Measurements from ENCODE around the gene DTWD2. TPM values are rescaled to one million over a fixed set of nuclear protein-coding genes. Genes with fewer than 3 reads are reported as not detected.

DTWD2 gene
- total RNA-seq, 5 donors from 2014 or later (not counting 1 experiment from before 2014, with no cell fraction given) = 3.0 to 4.4 (median 3.2) TPM

DNA sequence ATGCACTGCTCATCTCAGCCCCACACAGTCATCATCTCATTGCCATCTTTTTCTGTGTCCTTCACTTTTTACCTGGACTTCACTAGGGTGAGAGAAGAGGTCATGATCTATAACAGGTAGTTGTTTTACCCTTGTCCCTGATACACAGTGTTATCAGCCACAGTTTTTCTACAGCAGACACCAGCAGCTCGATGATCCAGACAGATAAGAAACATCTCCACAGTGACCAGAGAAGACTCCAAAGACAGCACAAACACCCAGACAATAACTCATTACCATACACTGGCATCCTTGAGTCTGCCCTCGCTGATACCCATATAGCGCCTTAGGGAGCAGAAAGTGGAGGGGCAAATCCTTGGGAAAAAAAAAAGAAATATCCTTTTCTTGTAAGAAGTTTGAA, 194.1 kb downstream of the DTWD2 start:
- WGBS (ENCODE audit: insufficient coverage) = 20% methylated on average over 1 of the region's 3 CpGs
- no peak overlapping the region for H3K27ac Mint-ChIP-seq
- ChIA-PET POLR2A (no interaction called here), CTCF (no interaction called here)
- no peaks in the 10 kb centered on the region for H3K9me3 ChIP-seq
- H3K4me1 ChIP-seq (ENCODE audit: control insufficient read depth in 1 of 2, extremely low read depth in 1 of 2, insufficient read depth in 2 of 2, low read length in 2 of 2) = no peaks in the 10 kb centered on the region
- DNase-seq (no peak), ATAC-seq (replicated peaks in 1 of 4) (no peak)
- no peaks in the 10 kb centered on the region for H3K36me3 ChIP-seq (ENCODE audit: control insufficient read depth in 2 of 2, extremely low read depth in 1 of 2, insufficient read depth in 1 of 2, low read length in 1 of 2)
- H3K27me3 Mint-ChIP-seq = no peaks in the 10 kb centered on the region
- no peak overlapping the region for H3K4me3 ChIP-seq (ENCODE audit: control insufficient read depth in 1 of 2, extremely low read depth in 1 of 2, low read length in 1 of 2)
- H3K4me1 Mint-ChIP-seq = peaks cover 0 to 2% (median 0%) of the 10 kb centered on the region in 3 donors
- peaks cover 0 to 4% (median 0%) of the 10 kb centered on the region in 3 donors for H3K9me3 Mint-ChIP-seq
- no peak overlapping the region for H3K27ac ChIP-seq (ENCODE audit: low read length)
- no peaks in the 10 kb centered on the region for H3K36me3 Mint-ChIP-seq
- no peaks in the 10 kb centered on the region for H3K27me3 ChIP-seq (replicated peaks in 1 of 2; ENCODE audit: control insufficient read depth in 2 of 2, extremely low read depth in 1 of 2, insufficient read depth in 2 of 2, low read length in 1 of 2)
- no peak overlapping the region for H3K4me3 Mint-ChIP-seq

DNA sequence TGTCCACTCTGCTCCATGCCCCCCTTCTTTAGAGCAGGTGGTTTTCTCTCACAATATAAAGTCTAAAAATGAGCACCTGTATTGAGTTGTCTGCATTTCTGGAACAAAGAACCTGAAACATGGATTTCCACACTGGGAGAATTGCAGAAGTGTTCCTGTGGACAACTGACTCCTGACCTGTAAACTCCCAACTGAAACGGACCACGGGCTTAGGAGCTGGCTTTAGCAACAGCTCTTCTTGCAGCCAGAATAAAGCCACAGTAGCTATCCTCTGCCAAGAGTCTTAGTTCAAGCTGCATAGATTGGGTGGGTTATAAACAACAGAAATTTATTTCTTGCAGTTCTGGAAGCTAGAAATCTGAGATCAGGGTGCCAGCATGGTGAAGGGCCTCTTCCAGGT, 194.7 kb downstream of the DTWD2 start:
- H3K4me3 Mint-ChIP-seq = no peak overlapping the region
- no CpG with 5 or more reads among the region's 2 CpGs for WGBS (ENCODE audit: insufficient coverage)

DNA sequence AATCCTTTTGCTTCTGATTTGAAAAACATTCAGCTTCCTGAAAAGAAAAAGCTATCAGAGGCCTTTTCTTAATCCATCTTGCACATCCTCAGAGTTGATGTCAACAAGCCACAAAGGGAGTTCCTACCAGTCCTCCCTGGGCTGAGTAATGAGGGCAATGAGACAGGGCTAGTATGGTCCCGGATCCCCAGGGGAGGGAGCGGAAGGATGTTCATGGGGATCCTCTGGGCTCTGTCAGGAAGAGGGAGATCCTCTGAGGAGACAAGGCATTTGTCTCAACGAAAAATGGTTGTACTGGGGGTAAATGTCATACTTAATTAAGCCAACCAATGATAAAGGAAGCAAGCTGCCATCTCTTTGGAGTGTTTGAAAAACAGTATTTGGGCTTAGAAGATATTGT, 195.3 kb downstream of the DTWD2 start:
- Mint-ChIP-seq H3K4me1 (peaks cover 0 to 2% (median 0%) of the 10 kb centered on the region in 3 donors), H3K27me3 (no peaks in the 10 kb centered on the region), H3K27ac (no peak overlapping the region), H3K36me3 (no peaks in the 10 kb centered on the region), H3K4me3 (no peak overlapping the region), H3K9me3 (no peaks in the 10 kb centered on the region)
- Histone ChIP-seq H3K27ac (ENCODE audit: low read length) (no peak overlapping the region), H3K9me3 (no peaks in the 10 kb centered on the region), H3K4me3 (ENCODE audit: control insufficient read depth in 1 of 2, extremely low read depth in 1 of 2, low read length in 1 of 2) (no peak overlapping the region), H3K36me3 (ENCODE audit: control insufficient read depth in 2 of 2, extremely low read depth in 1 of 2, insufficient read depth in 1 of 2, low read length in 1 of 2) (no peaks in the 10 kb centered on the region), H3K27me3 (replicated peaks in 1 of 2; ENCODE audit: control insufficient read depth in 2 of 2, extremely low read depth in 1 of 2, insufficient read depth in 2 of 2, low read length in 1 of 2) (no peaks in the 10 kb centered on the region), H3K4me1 (ENCODE audit: control insufficient read depth in 1 of 2, extremely low read depth in 1 of 2, insufficient read depth in 2 of 2, low read length in 2 of 2) (no peaks in the 10 kb centered on the region)
- 88% methylated on average over 2 of the region's 3 CpGs for WGBS (ENCODE audit: insufficient coverage)
- ChIA-PET CTCF (interaction anchor here in 1 of 2 donors (0.6 to 1.6 kb wide), 2 partner anchors 8 to 766 kb away, joined by 3 to 4 read pairs; no protein-coding TSS in a partner anchor), POLR2A (no interaction called here)
- no peak for DNase-seq
- ATAC-seq (replicated peaks in 1 of 4) = no peak

More for the DNA sequence above, 194.7 kb downstream of the DTWD2 start:
- ChIA-PET POLR2A (no interaction called here), CTCF (no interaction called here)
- no peaks in the 10 kb centered on the region for H3K36me3 Mint-ChIP-seq
- peaks cover 0 to 2% (median 0%) of the 10 kb centered on the region in 3 donors for H3K4me1 Mint-ChIP-seq
- no peak for DNase-seq
- no peaks in the 10 kb centered on the region for H3K36me3 ChIP-seq (ENCODE audit: control insufficient read depth in 2 of 2, extremely low read depth in 1 of 2, insufficient read depth in 1 of 2, low read length in 1 of 2)
- H3K27me3 ChIP-seq (replicated peaks in 1 of 2; ENCODE audit: control insufficient read depth in 2 of 2, extremely low read depth in 1 of 2, insufficient read depth in 2 of 2, low read length in 1 of 2) = no peaks in the 10 kb centered on the region
- H3K9me3 Mint-ChIP-seq = peaks cover 0 to 1% (median 0%) of the 10 kb centered on the region in 3 donors
- H3K27me3 Mint-ChIP-seq = no peaks in the 10 kb centered on the region
- no peaks in the 10 kb centered on the region for H3K9me3 ChIP-seq
- no peak overlapping the region for H3K27ac Mint-ChIP-seq
- no peak overlapping the region for H3K4me3 ChIP-seq (ENCODE audit: control insufficient read depth in 1 of 2, extremely low read depth in 1 of 2, low read length in 1 of 2)
- ATAC-seq (replicated peaks in 1 of 4) = no peak
- no peaks in the 10 kb centered on the region for H3K4me1 ChIP-seq (ENCODE audit: control insufficient read depth in 1 of 2, extremely low read depth in 1 of 2, insufficient read depth in 2 of 2, low read length in 2 of 2)
- no peak overlapping the region for H3K27ac ChIP-seq (ENCODE audit: low read length)

DNA sequence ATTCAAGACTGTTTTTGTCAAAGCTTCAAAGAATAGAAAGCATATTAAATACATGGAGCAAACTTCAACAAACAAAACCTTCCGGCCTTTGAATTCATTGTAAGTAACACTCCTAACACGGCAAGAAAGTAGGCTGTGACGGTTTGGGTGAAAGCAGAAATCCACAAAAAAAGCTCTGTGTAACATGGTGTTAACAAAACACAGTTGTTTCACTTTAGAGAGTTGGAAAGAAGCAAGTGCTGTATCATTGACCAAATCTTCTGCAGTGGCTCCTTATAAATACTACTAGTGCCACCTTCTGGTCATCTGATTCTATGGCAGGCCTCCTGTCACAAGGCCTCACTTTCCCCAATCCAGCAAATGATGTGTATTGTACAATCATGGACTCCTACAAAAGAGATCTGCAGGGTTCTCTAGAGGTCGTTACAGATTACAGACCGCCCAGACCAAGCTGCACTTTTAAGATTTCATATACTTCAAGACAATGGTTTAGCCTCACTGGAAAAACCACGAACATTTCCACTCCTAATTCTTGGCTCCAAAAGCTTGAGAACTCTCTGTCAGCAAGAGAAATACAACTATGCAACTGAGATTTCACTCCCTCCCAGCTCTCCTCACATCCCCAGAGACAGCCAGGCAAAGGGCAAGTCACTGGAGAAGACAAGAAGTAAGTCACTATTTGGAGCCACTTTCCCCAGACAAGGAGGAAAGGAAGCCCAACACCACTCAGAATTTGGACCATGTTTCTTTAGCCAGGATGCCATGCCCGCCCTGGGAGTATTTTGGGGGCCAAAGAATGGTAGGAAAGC, 196.2 kb downstream of the DTWD2 start:
- peak in 2 of 4 experiments; percentile 40 to 41 for ATAC-seq (replicated peaks in 1 of 4)
- Histone ChIP-seq H3K4me1 (ENCODE audit: control insufficient read depth in 1 of 2, extremely low read depth in 1 of 2, insufficient read depth in 2 of 2, low read length in 2 of 2) (no peaks in the 10 kb centered on the region), H3K27me3 (replicated peaks in 1 of 2; ENCODE audit: control insufficient read depth in 2 of 2, extremely low read depth in 1 of 2, insufficient read depth in 2 of 2, low read length in 1 of 2) (no peaks in the 10 kb centered on the region), H3K36me3 (ENCODE audit: control insufficient read depth in 2 of 2, extremely low read depth in 1 of 2, insufficient read depth in 1 of 2, low read length in 1 of 2) (no peaks in the 10 kb centered on the region), H3K9me3 (no peaks in the 10 kb centered on the region), H3K27ac (ENCODE audit: low read length) (no peak overlapping the region), H3K4me3 (ENCODE audit: control insufficient read depth in 1 of 2, extremely low read depth in 1 of 2, low read length in 1 of 2) (no peak overlapping the region)
- H3K4me3 Mint-ChIP-seq = no peak overlapping the region
- 38% methylated on average over 2 of the region's 7 CpGs for WGBS (ENCODE audit: insufficient coverage)
- no peaks in the 10 kb centered on the region for H3K36me3 Mint-ChIP-seq
- POLR2A ChIA-PET = no interaction called here
- H3K4me1 Mint-ChIP-seq = peaks cover 0 to 2% (median 0%) of the 10 kb centered on the region in 3 donors
- CTCF ChIA-PET = interaction anchor here (0.6 to 1.6 kb wide), 3 partner anchors 8 to 856 kb away, joined by 3 to 7 read pairs (median 4); no protein-coding TSS in a partner anchor
- H3K27me3 Mint-ChIP-seq = no peaks in the 10 kb centered on the region
- DNase-seq = peak in 2 of 35 experiments; percentile 2 to 32
- no peaks in the 10 kb centered on the region for H3K9me3 Mint-ChIP-seq
- H3K27ac Mint-ChIP-seq = no peak overlapping the region

DNA sequence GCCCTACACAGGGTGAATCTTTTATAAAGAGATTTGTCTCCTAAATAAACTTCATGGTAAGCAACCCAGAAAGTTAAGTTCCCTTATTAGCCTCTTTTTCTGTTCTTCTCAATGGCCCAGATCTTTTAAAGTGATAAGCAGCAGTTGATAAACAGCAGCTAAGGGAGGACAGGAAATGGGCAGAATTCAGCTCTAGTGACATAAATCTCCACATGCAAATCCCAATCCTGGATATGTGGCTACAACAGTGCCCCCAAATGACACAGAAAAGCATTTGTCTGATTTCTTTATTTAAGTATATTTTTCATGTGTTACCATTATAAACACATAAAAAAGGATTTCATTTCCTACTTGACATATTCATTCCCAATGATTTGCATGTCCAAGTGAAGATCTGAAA, 199.0 kb downstream of the DTWD2 start:
- Mint-ChIP-seq H3K4me3 (no peak overlapping the region), H3K27ac (no peak overlapping the region), H3K36me3 (no peaks in the 10 kb centered on the region), H3K27me3 (no peaks in the 10 kb centered on the region), H3K9me3 (no peaks in the 10 kb centered on the region), H3K4me1 (peaks cover 0 to 2% (median 0%) of the 10 kb centered on the region in 3 donors)
- Histone ChIP-seq H3K36me3 (ENCODE audit: control insufficient read depth in 2 of 2, extremely low read depth in 1 of 2, insufficient read depth in 1 of 2, low read length in 1 of 2) (no peaks in the 10 kb centered on the region), H3K9me3 (no peaks in the 10 kb centered on the region), H3K4me1 (ENCODE audit: control insufficient read depth in 1 of 2, extremely low read depth in 1 of 2, insufficient read depth in 2 of 2, low read length in 2 of 2) (no peaks in the 10 kb centered on the region), H3K27ac (ENCODE audit: low read length) (no peak overlapping the region), H3K4me3 (ENCODE audit: control insufficient read depth in 1 of 2, extremely low read depth in 1 of 2, low read length in 1 of 2) (no peak overlapping the region), H3K27me3 (replicated peaks in 1 of 2; ENCODE audit: control insufficient read depth in 2 of 2, extremely low read depth in 1 of 2, insufficient read depth in 2 of 2, low read length in 1 of 2) (no peaks in the 10 kb centered on the region)
- CTCF ChIA-PET = no interaction called here
- DNase-seq (no peak), ATAC-seq (replicated peaks in 1 of 4) (no peak)
- POLR2A ChIA-PET = interaction anchor here in 1 of 2 donors (0.5 kb wide), 1 partner anchor 489 kb away, joined by 3 read pairs; no protein-coding TSS in a partner anchor

DNA sequence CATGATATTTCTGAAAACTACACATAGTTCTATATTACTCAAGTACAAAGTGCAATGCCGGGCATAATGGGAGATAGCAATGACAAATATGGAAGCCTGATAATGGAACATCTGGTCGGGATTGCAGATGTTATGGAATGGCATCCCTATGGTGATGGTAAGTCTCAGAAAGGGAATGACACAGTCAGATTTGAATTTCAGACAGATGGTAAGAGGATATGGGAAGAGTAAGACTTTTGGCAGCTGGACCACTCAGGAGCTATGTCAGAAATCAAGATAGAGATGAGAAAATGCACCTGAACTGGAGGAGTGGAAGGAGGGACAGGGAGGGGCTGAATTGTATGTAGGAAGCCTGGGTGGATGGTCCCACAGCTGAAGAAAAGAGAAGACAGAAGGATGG, 200.0 kb downstream of the DTWD2 start:
- no peaks in the 10 kb centered on the region for H3K9me3 Mint-ChIP-seq
- H3K4me3 Mint-ChIP-seq = no peak overlapping the region
- ChIA-PET POLR2A (no interaction called here), CTCF (interaction anchor here in 1 of 2 donors (0.7 kb wide), 1 partner anchor 27 kb away, joined by 4 read pairs; no protein-coding TSS in a partner anchor)
- H3K27ac ChIP-seq (ENCODE audit: low read length) = no peak overlapping the region
- 50% methylated on average over 1 of the region's 2 CpGs for WGBS (ENCODE audit: insufficient coverage)
- ATAC-seq (replicated peaks in 1 of 4) = no peak
- DNase-seq = no peak
- no peaks in the 10 kb centered on the region for H3K27me3 ChIP-seq (replicated peaks in 1 of 2; ENCODE audit: control insufficient read depth in 2 of 2, extremely low read depth in 1 of 2, insufficient read depth in 2 of 2, low read length in 1 of 2)
- no peaks in the 10 kb centered on the region for H3K4me1 ChIP-seq (ENCODE audit: control insufficient read depth in 1 of 2, extremely low read depth in 1 of 2, insufficient read depth in 2 of 2, low read length in 2 of 2)
- peaks cover 0 to 2% (median 0%) of the 10 kb centered on the region in 3 donors for H3K4me1 Mint-ChIP-seq
- H3K27me3 Mint-ChIP-seq = no peaks in the 10 kb centered on the region
- no peaks in the 10 kb centered on the region for H3K36me3 ChIP-seq (ENCODE audit: control insufficient read depth in 2 of 2, extremely low read depth in 1 of 2, insufficient read depth in 1 of 2, low read length in 1 of 2)
- H3K9me3 ChIP-seq = no peaks in the 10 kb centered on the region
- H3K36me3 Mint-ChIP-seq = no peaks in the 10 kb centered on the region
- H3K27ac Mint-ChIP-seq = no peak overlapping the region
- H3K4me3 ChIP-seq (ENCODE audit: control insufficient read depth in 1 of 2, extremely low read depth in 1 of 2, low read length in 1 of 2) = no peak overlapping the region

Measured in T-cell (primary cell).